ENCODE data around the gene HSBP1.

HSBP1 gene

GRCh38 chr16:83840060-83840617, 32.4 kb downstream of the HSBP1 start:
- no peak for DNase-seq

GRCh38 chr16:83842291-83842690, 34.5 kb downstream of the HSBP1 start:
- DNase-seq, result no peak

- no peak for DNase-seq
Observed at GRCh38 chr16:83842756-83843507, 35.2 kb downstream of the HSBP1 start.

GRCh38 chr16:83843657-83844056, 35.9 kb downstream of the HSBP1 start:
- no peak for DNase-seq

GRCh38 chr16:83845263-83845662, 37.5 kb downstream of the HSBP1 start:
- DNase-seq, result no peak

GRCh38 chr16:83847371-83848225, 39.8 kb downstream of the HSBP1 start:
- no peak for DNase-seq

- no peak for DNase-seq
Observed at GRCh38 chr16:83849421-83849820, 41.6 kb downstream of the HSBP1 start.

GRCh38 chr16:83850947-83851346, 43.2 kb downstream of the HSBP1 start:
- no peak for DNase-seq

GRCh38 chr16:83851473-83851872, 43.7 kb downstream of the HSBP1 start:
- DNase-seq, result no peak

- DNase-seq, result no peak
Observed at GRCh38 chr16:83852774-83853173, 45.0 kb downstream of the HSBP1 start.

GRCh38 chr16:83853834-83854233, 46.1 kb downstream of the HSBP1 start:
- no peak for DNase-seq

- DNase-seq, result no peak
Observed at GRCh38 chr16:83854420-83854819, 46.6 kb downstream of the HSBP1 start.

- DNase-seq, result no peak
Observed at GRCh38 chr16:83856792-83857191, 49.0 kb downstream of the HSBP1 start.

GRCh38 chr16:83859265-83859664, 51.5 kb downstream of the HSBP1 start:
- no peak for DNase-seq

- DNase-seq, result no peak
Observed at GRCh38 chr16:83862661-83863060, 54.9 kb downstream of the HSBP1 start.

GRCh38 chr16:83863682-83864081, 55.9 kb downstream of the HSBP1 start:
- DNase-seq, result no peak
